Measurements from ENCODE around the gene KPNA5. TPM values are rescaled to one million over a fixed set of nuclear protein-coding genes. Genes with fewer than 3 reads are reported as not detected.

KPNA5 gene
- total and polyA plus RNA-seq, 2 of the 13 experiments (the other 11 are each of a cell fraction or from before 2014, with no cell fraction given): 5.3 to 13.0 TPM

- TF ChIP-seq ZNF788 (CRISPR knock-in tag; IDR thresholded peaks at IDR 0.05; ENCODE audit: borderline replicate concordance) (peak; percentile 86; the same call in 1 of the 2 replicates), NBN (conservative IDR thresholded peaks at IDR 0.05) (no peak), RXRA (CRISPR knock-in tag; IDR thresholded peaks at IDR 0.05) (peak; percentile 69; the same call in 1 of the 2 replicates), ZNF782 (CRISPR knock-in tag; IDR thresholded peaks at IDR 0.05; ENCODE audit: borderline replicate concordance) (peak; percentile 82; the same call in 1 of the 2 replicates), NFYC (CRISPR knock-in tag; IDR thresholded peaks at IDR 0.05) (peak; percentile 39; the same call in 1 of the 2 replicates), ZNF773 (CRISPR knock-in tag; IDR thresholded peaks at IDR 0.05; ENCODE audit: borderline replicate concordance) (peak; percentile 20; the same call in 1 of the 2 replicates), GATA4 (IDR thresholded peaks at IDR 0.05; ENCODE audit: borderline replicate concordance, low read depth) (peak; percentile 71; the same call in 1 of the 2 replicates), BCL6 (CRISPR knock-in tag; IDR thresholded peaks at IDR 0.05) (peak; percentile 56), ZNF275 (CRISPR knock-in tag; IDR thresholded peaks at IDR 0.05; ENCODE audit: borderline replicate concordance) (peak; percentile 75; the same call in 1 of the 2 replicates), ATF4 (CRISPR knock-in tag; IDR thresholded peaks at IDR 0.05) (peak in 1 of 2 experiments; percentile 44; a peak in 2 of 4 replicates), PHB2 (IDR thresholded peaks at IDR 0.05; ENCODE audit: partially characterized antibody) (no peak), ZNF639 (CRISPR knock-in tag; conservative IDR thresholded peaks at IDR 0.05) (peak; percentile 97), IKZF1 (IDR thresholded peaks at IDR 0.05) (no peak), BORCS8-MEF2B (CRISPR knock-in tag; IDR thresholded peaks at IDR 0.05) (no peak; the same call in 1 of the 2 replicates), ZBTB46 (CRISPR knock-in tag; IDR thresholded peaks at IDR 0.05; ENCODE audit: borderline replicate concordance) (peak; percentile 70; the same call in 1 of the 2 replicates), LBX2 (CRISPR knock-in tag; IDR thresholded peaks at IDR 0.05; ENCODE audit: borderline replicate concordance) (0 out of 2 replicates have a peak, but pooled peaks have one; percentile 59), ZNF572 (CRISPR knock-in tag; IDR thresholded peaks at IDR 0.05) (peak; percentile 99), ZNF274 (CRISPR knock-in tag; IDR thresholded peaks at IDR 0.05) (peak; percentile 91), ZBTB39 (CRISPR knock-in tag; IDR thresholded peaks at IDR 0.05) (no peak), DNMT3B (CRISPR knock-in tag; conservative IDR thresholded peaks at IDR 0.05) (peak; percentile 65; the same call in 1 of the 2 replicates), KDM5B (CRISPR knock-in tag; IDR thresholded peaks at IDR 0.05; ENCODE audit: borderline replicate concordance) (peak; percentile 96; the same call in 1 of the 2 replicates)
Measured at GRCh38 chr6:116680880-116681672, at the start of gene KPNA5 (continued).
